Aorta (tissue), 5 donors: ENCODE measurements around the gene HOXC12. TPM values are rescaled to one million over a fixed set of nuclear protein-coding genes. Genes with fewer than 3 reads are reported as not detected.

Experiments
- ATAC-seq: fragments of 200-7000 bp; cut with Tn5 transposase; one replicate; pipeline ENCODE4 v1.9.1; 2022; ENCODE audit warnings: moderate library complexity; ENCODE audit not compliant: low FRiP score
- DNase-seq, 2 donors: peaks; one replicate each; pipeline ENCODE4 v3.0.0-alpha.2; 2020
- H3K27ac ChIP-seq, 2 donors: one replicate each; pipeline ENCODE4 v1.5.1; 2013; ENCODE audit warnings: low read length in 2 of 2, mild to moderate bottlenecking in 2 of 2, moderate library complexity in 2 of 2, control low read depth in 1 of 2, inconsistent platforms in 1 of 2, low read depth in 1 of 2
- H3K27me3 ChIP-seq, 2 donors: one replicate each; pipeline ENCODE4 v1.6.1; 2013; ENCODE audit warnings: control low read depth in 1 of 2, low read length in 1 of 2, mild to moderate bottlenecking in 1 of 2, moderate library complexity in 1 of 2; ENCODE audit not compliant: insufficient read depth in 2 of 2, control insufficient read depth in 1 of 2
- H3K36me3 ChIP-seq, 2 donors: one replicate each; pipeline ENCODE4 v1.6.1; 2013; ENCODE audit warnings: control low read depth in 1 of 2, low read length in 1 of 2, mild to moderate bottlenecking in 1 of 2; ENCODE audit not compliant: insufficient read depth in 2 of 2, control insufficient read depth in 1 of 2
- H3K4me1 ChIP-seq, 2 donors: one replicate each; pipeline ENCODE4 v1.6.1; 2013; ENCODE audit warnings: low read length in 2 of 2, control low read depth in 1 of 2, mild to moderate bottlenecking in 1 of 2, moderate library complexity in 1 of 2; ENCODE audit not compliant: insufficient read depth in 2 of 2, control insufficient read depth in 1 of 2
- H3K4me3 ChIP-seq, 2 donors: one replicate each; pipeline ENCODE4 v1.5.1; 2013; ENCODE audit warnings: low read length in 2 of 2, control low read depth in 1 of 2, mild to moderate bottlenecking in 1 of 2
- H3K9me3 ChIP-seq: one replicate; pipeline ENCODE4 v1.6.1; 2013; ENCODE audit warnings: mild to moderate bottlenecking, low read length; ENCODE audit not compliant: control insufficient read depth
- whole genome bisulfite sequencing, 2 donors: extraction: QIAGEN DNeasy Blood & Tissue Kit; methylation state at CpG; one replicate each; pipeline ENCODE4 v1.1.7; 2013; 5-methylcytosine and 5-hydroxymethylcytosine counted together
- intact Hi-C, 2 donors: fragments of 100-400 bp; cut with DNase I; formaldehyde crosslinking; loops; one replicate each; pipeline versions ENCODE4 v1.14.2 to v1.15.0; 2022
- polyA plus RNA-seq, 2 donors: library from polyadenylated mRNA; stranded (reverse); fragments of 200-250 nt; gene quantifications; one replicate each; pipeline ENCODE4 v1.2.3, GENCODE V29; 2013
- total RNA-seq, 2 donors: library from RNA; stranded (reverse); fragmentation: NEBNext Ultra II Directional; extraction: Animal tissue kit (Norgen Biotek cat#: 25700); gene quantifications; one replicate each; pipeline ENCODE4 v1.2.1, GENCODE V29; 2021
- donor health status: healthy with polysubstance abuse.
- donor health status: Bipolar disorder and iron deficiency.
- donor health status: DM: no; HTN: no; CAD: no.
- donor health status: DM: no; HTN: no; CAD: no.
- donor health status: DM: yes; HTN: yes; CAD: no.

Gene HOXC12
- total and polyA plus RNA-seq, 4 donors, result 0.45 TPM; not detected in 3

DNA sequence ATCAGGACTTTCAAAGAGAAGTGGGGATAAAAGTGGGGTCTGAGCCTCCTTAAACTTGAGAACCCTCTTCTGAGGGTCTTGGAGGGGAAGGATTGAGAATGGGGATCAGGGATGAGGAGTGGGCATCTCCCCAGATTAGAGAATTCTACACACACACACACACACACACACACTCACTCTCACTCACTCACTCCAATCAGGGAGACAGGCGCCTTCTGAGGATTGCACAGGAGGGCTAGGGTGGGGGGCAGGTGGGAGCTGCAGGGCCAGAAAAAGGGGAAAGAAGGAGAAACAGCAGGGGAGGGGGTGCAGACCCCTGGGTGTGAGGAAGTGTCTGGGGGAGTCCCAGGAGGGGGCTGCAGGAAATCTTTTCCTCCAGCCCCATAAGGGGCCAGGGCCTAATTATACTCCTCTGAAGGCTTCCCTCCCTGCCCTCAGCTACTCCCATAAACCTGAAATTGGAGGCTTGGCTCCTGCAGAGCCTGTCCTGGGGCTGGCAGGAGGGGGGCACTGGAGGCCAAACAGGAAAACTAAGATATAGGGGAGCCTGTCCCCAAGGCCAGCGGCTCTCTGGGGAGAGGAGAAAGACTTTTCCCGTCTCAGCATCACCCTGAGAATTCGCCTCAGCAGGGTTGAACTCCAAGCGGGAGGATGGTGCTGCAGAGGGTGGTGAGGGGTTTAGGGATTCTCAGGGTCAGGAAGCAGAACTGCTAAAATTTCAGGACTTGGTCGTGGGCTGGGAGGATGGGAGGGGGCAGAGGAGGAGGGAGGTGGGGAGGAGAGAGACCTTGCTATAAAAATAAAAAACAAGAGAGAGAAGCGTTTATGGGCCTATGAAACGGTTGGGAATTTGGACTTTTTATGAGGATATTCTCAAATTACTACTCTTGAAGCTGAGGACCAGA lies 46.8 kb downstream of the HOXC12 start:
- intact Hi-C loops, result no loop called here
- DNase-seq (peak in 1 of 2 donors; percentile 20), ATAC-seq (no peak)
- Histone ChIP-seq H3K9me3 (no peaks in the 10 kb centered on the region), H3K27ac (no peak overlapping the region), H3K4me1 (no peaks in the 10 kb centered on the region), H3K27me3 (no peaks in the 10 kb centered on the region), H3K4me3 (no peak overlapping the region), H3K36me3 (no peaks in the 10 kb centered on the region)
- 74 to 76% methylated on average over 8 of the region's 8 CpGs for WGBS, 2 donors

DNA sequence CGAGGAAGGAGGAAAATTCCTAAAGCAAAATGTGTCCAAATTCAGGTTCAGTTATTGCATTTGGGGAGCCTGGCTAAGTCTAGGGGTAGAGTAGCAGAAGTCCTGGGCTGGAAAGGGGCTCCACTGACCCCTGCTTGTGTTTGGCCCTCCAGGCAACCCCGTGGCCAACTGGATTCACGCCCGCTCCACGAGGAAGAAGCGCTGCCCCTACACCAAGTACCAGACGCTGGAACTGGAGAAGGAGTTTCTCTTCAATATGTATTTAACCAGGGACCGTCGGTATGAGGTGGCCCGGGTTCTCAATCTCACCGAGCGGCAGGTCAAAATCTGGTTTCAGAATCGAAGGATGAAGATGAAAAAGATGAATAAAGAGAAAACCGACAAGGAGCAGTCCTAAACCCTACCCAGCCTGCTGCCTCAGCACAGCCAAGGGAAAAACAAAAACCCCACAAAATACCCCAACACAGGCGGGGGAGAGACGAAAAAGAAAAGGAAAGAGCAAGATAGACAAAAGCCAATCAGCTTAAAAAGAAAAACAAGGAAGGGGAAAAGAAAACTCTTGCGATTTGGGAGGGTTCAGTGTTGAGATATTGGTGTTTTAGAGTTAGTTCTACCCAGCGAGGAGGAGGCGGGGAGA lies 47.7 kb downstream of the HOXC12 start:
- DNase-seq, result peak in 1 of 2 donors; percentile 32
- 62 to 63% methylated on average over 19 of the region's 19 CpGs for WGBS, 2 donors
- Histone ChIP-seq H3K27me3 (no peaks in the 10 kb centered on the region), H3K36me3 (no peaks in the 10 kb centered on the region), H3K9me3 (no peaks in the 10 kb centered on the region), H3K4me3 (no peak overlapping the region), H3K4me1 (no peaks in the 10 kb centered on the region), H3K27ac (no peak overlapping the region)
- no peak for ATAC-seq
- intact Hi-C loops, result no loop called here

DNA sequence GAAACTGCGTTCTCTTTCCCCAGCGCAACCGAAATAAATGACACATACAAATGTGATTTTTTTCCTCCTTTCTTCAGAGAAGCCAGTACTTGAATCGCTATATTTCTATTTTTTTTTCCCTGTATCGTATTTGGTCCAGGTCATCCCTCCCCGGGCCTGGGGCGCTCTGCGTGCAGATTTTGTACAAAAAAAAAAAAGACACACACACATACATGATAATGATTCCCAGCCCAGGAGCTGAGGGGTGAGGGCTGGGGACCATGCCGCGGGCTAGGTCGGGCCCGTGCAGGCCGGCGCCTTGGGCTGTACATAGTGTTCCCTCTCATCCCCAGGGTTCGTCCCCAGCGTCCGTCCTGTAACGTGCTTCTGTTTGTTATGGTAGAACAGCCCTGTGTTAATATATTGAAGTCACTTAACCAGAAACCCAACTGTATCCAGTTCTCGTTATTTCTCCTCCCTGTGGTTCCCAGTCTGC lies 48.2 kb downstream of the HOXC12 start:
- no peaks in the 10 kb centered on the region for H3K27me3 ChIP-seq
- no peaks in the 10 kb centered on the region for H3K9me3 ChIP-seq
- H3K4me1 ChIP-seq, result no peaks in the 10 kb centered on the region
- intact Hi-C loops, result no loop called here
- no peak for ATAC-seq
- 70 to 81% methylated on average over 19 of the region's 19 CpGs for WGBS, 2 donors
- peak in 1 of 2 donors; percentile 34 for DNase-seq
- no peaks in the 10 kb centered on the region for H3K36me3 ChIP-seq
- no peak overlapping the region for H3K27ac ChIP-seq
- H3K4me3 ChIP-seq, result no peak overlapping the region

DNA sequence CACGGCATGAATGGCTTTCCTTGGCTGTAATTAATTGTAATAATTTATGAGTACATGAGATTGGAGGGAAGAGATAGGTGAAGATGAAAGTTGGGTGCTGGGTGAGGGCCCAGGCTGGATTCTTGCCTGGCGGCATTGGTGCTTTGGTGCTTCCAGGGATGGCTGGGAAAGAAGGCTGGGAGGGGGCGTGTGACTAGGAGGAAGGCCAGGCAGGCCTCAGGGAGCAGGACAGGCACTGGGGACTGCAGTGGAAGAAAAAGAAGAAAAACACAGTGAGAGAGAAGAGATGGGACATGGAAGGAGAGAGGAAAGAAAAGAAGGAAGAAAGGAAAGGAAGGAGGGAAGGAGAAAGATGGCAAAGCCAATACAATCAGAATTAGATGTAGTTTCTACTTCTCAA lies 48.9 kb downstream of the HOXC12 start:
- Histone ChIP-seq H3K36me3 (no peaks in the 10 kb centered on the region), H3K27ac (no peak overlapping the region), H3K9me3 (no peaks in the 10 kb centered on the region), H3K4me1 (no peaks in the 10 kb centered on the region), H3K4me3 (no peak overlapping the region), H3K27me3 (no peaks in the 10 kb centered on the region)
- ATAC-seq (no peak), DNase-seq (peak in 1 of 2 donors; percentile 32)
- intact Hi-C loops, result no loop called here
- WGBS, 2 donors, result 74 to 86% methylated on average over 3 of the region's 3 CpGs

DNA sequence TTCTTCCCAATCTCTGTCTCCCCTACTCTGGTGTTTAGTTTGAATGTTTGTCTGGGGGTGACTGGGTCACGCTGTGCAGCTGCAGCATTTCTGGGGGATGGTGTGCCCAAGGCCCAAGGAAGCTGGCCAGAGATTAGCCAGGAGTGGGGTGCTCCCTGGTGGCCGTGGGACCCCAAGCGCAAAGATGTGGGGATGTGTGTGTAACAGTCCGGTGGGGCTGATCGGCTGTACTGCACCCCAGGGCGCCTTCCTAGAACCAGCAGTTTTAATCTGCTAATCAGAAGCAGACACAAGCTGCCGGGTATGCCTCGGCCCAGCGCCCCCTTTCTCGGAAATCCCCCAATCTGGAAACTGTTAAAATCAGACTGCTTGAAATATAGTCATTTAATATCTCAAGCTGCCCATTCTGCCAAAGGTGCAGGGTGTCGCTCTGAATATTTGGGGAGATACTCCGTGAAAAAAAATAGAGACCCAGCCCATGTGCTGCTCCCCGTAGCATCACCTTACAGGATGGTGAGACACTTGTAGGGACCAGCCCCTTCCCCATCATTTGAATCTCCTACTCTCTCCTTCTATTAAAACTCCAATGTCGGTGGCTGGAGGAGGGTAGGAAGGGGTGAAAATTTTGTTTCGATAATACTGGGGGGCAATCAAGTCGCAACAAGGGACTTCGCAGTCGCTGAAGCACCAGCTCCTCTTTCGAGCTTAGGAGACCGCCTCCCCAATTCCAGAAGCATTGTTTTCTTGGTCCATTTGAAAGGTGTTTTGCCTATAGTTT lies 49.5 kb downstream of the HOXC12 start:
- H3K27ac ChIP-seq, result no peak overlapping the region

DNA sequence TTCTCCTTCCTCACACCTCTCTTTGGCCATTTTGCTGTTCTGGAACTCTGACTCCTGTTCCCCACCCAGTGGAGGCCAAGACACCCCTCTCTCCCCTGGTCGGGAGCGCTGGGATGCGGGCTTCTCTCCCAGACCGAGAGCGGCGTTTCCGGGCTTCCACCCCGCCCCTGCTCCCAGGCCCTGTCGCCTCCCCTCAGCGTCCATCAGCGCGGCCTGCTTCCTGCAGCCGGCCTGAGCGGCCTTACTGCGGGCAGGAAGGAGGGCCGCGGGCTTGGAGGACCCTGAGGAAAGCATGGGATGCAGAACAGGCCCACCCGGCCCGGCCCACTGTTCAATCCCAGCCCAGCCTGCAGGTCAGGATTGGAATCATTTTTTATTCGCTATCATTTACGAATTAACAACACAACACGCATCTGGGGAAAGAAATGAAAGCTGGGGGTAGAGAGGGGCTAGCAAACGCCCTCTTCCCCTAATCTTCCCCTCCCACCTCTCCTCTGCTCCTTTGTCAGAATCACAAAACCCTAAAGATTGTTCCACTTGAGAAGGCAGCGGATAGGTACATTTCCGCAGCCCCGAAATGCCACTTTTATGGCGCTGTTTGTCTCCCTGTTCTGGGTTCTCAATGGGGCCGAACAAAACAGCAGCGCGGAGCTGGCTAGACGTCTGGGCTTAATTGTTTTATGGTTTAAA lies 50.3 kb downstream of the HOXC12 start:
- Histone ChIP-seq H3K4me3 (no peak overlapping the region), H3K27me3 (no peaks in the 10 kb centered on the region), H3K36me3 (no peaks in the 10 kb centered on the region), H3K4me1 (no peaks in the 10 kb centered on the region), H3K9me3 (no peaks in the 10 kb centered on the region), H3K27ac (no peak overlapping the region)
- peak; percentile 45 to 87 for DNase-seq
- 52 to 64% methylated on average over 28 to 31 of the region's 31 CpGs for WGBS, 2 donors
- intact Hi-C loops, result loop anchor here in 1 of 2 donors (5.0 kb wide), 1 partner anchor 202 kb away; no protein-coding TSS in a partner anchor
- ATAC-seq, result peak; percentile 62

More for the DNA sequence above, 49.5 kb downstream of the HOXC12 start:
- Histone ChIP-seq H3K4me1 (no peaks in the 10 kb centered on the region), H3K4me3 (no peak overlapping the region), H3K9me3 (no peaks in the 10 kb centered on the region), H3K27me3 (no peaks in the 10 kb centered on the region), H3K36me3 (no peaks in the 10 kb centered on the region)
- intact Hi-C loops, result no loop called here
- ATAC-seq, result no peak
- peak in 1 of 2 donors; percentile 31 for DNase-seq
- 65 to 78% methylated on average over 20 of the region's 20 CpGs for WGBS, 2 donors

DNA sequence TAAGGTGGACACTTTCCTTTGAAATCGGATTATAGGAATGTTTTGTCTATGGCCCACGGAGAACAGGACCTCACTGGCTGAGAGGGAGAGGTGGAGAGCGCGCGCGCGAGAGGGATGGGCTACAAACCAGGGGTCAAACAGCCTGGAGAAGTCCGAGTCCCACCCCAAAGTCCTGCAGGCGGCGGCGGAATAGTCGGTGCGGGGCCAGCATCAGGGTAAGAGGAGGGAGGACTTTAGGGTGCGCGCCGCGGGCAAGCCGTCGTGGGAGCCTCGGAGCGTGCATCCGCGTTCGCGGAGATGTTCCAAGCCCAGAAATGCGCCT lies 50.8 kb downstream of the HOXC12 start:
- H3K4me1 ChIP-seq, result no peaks in the 10 kb centered on the region
- no peaks in the 10 kb centered on the region for H3K9me3 ChIP-seq
- no peak overlapping the region for H3K27ac ChIP-seq
- no peaks in the 10 kb centered on the region for H3K36me3 ChIP-seq
- H3K4me3 ChIP-seq, result no peak overlapping the region
- H3K27me3 ChIP-seq, result no peaks in the 10 kb centered on the region
- DNase-seq, result peak; percentile 41 to 80
- 14 to 16% methylated on average over 26 of the region's 26 CpGs for WGBS, 2 donors
- intact Hi-C loops, result loop anchor here in 1 of 2 donors (5.0 kb wide), 1 partner anchor 202 kb away; no protein-coding TSS in a partner anchor
- ATAC-seq, result no peak
